ENCODE results near the gene PRKCB.

DNA sequence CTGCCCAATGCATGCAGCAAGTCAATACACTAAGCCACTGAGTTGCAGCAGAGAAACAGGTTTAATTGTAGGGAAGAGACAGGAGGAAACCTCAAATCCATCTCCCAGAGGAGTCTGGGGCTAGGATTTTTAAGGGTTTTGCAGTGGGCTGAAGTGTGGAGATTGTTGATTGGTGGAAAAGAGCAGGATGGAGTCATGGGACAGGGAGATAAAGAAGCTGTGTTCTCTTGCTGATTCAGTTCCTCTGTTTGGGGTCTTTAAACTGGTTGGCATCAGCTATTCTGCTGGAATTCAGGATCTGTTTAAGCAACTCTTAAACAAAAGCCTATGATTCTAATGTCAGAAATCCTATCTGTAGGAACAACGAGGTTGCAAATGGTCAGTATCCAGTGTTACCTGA lies 239.5 kb downstream of the PRKCB start:
- TF ChIP-seq, protein P1, sequence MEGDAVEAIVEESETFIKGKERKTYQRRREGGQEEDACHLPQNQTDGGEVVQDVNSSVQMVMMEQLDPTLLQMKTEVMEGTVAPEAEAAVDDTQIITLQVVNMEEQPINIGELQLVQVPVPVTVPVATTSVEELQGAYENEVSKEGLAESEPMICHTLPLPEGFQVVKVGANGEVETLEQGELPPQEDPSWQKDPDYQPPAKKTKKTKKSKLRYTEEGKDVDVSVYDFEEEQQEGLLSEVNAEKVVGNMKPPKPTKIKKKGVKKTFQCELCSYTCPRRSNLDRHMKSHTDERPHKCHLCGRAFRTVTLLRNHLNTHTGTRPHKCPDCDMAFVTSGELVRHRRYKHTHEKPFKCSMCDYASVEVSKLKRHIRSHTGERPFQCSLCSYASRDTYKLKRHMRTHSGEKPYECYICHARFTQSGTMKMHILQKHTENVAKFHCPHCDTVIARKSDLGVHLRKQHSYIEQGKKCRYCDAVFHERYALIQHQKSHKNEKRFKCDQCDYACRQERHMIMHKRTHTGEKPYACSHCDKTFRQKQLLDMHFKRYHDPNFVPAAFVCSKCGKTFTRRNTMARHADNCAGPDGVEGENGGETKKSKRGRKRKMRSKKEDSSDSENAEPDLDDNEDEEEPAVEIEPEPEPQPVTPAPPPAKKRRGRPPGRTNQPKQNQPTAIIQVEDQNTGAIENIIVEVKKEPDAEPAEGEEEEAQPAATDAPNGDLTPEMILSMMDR (IDR thresholded peaks at IDR 0.05): no peak
- no peak for TF ChIP-seq POLR2A (IDR thresholded peaks at IDR 0.05)

All from thyroid gland (tissue), 4 donors.